Embryonic facial prominence (tissue), 1 donor: Measurements from ENCODE around the gene DNM2.
A peak's percentile ranks its signal among the peaks of the same experiment; 100 is the strongest.
"Not testable (repeated sequence)": the region's sequence is repeated elsewhere in the genome, so short reads cannot be mapped to it uniquely, and the experiment has no call there.

ENCODE experiments used
- DNase-seq: peaks from one replicate; pipeline ENCODE4 v3.0.0-alpha.2; 2016; ENCODE audit errors: extremely low spot score

Gene DNM2

GRCh38 chr19:10835754-10836478 is 118.0 kb downstream of the DNM2 start, which contains the start of gene TMED1:
Gene TMED1, minus strand, starts transcription at chr19:10836212. Its CDS starts 21 bp downstream, at chr19:10836191.
- peak; percentile 99 for DNase-seq

GRCh38 chr19:10836479-10837330 is 118.8 kb downstream of the DNM2 start:
- no peak for DNase-seq

GRCh38 chr19:10837649-10838048 is 119.8 kb downstream of the DNM2 start:
- not testable (repeated sequence) for DNase-seq

GRCh38 chr19:10838377-10838776 is 120.5 kb downstream of the DNM2 start:
- DNase-seq = no peak

- DNase-seq = no peak
Observed at GRCh38 chr19:10839114-10840050, 121.5 kb downstream of the DNM2 start.

- DNase-seq = no peak
Observed at GRCh38 chr19:10842788-10843187, 124.9 kb downstream of the DNM2 start.

- DNase-seq = no peak
Observed at GRCh38 chr19:10846500-10847202, 128.8 kb downstream of the DNM2 start.

- DNase-seq = no peak
Observed at GRCh38 chr19:10848230-10848856, 130.5 kb downstream of the DNM2 start, which contains the start of gene C19orf38. Gene C19orf38, plus strand, starts transcription at chr19:10848415. Its CDS starts 94 bp downstream, at chr19:10848509.

- DNase-seq = no peak
Observed at GRCh38 chr19:10850631-10851030, 132.8 kb downstream of the DNM2 start.

GRCh38 chr19:10852098-10852800 is 134.4 kb downstream of the DNM2 start:
- no peak for DNase-seq

- no peak for DNase-seq
Observed at GRCh38 chr19:10852941-10853340, 135.1 kb downstream of the DNM2 start.

- DNase-seq = no peak
Observed at GRCh38 chr19:10854350-10855089, 136.6 kb downstream of the DNM2 start.

GRCh38 chr19:10855879-10856522 is 138.1 kb downstream of the DNM2 start:
- no peak for DNase-seq

- not testable (repeated sequence) for DNase-seq
Observed at GRCh38 chr19:10856899-10857298, 139.0 kb downstream of the DNM2 start.

- no peak for DNase-seq
Observed at GRCh38 chr19:10858204-10858828, 140.4 kb downstream of the DNM2 start.

- DNase-seq = no peak
Observed at GRCh38 chr19:10861103-10861651, 143.3 kb downstream of the DNM2 start.

- DNase-seq = no peak
Observed at GRCh38 chr19:10862561-10863106, 144.8 kb downstream of the DNM2 start.
